Esophagus muscularis mucosa (tissue), 4 donors: Measurements from ENCODE around the gene CCRL2. TPM values are rescaled to one million over a fixed set of nuclear protein-coding genes. Genes with fewer than 3 reads are reported as not detected.

ENCODE experiments used
- DNase-seq: peaks from one replicate; pipeline ENCODE4 v3.0.0-alpha.2; 2017; ENCODE audit errors: extremely low spot score
- H3K27ac ChIP-seq, 4 donors: fragments of 200-600 bp; sonication (generic); replicated peaks in 1 of 4; 1 replicate in 3 of 4; 2 replicates in 1 of 4; pipeline ENCODE4 v1.5.1; 2016 to 2019; ENCODE audit warnings: mild to moderate bottlenecking in 1 of 4
- H3K27me3 ChIP-seq, 4 donors: fragments of 200-600 bp; sonication (generic); one replicate each; pipeline versions ENCODE4 v1.5.1 to v1.6.0; 2016 to 2019
- H3K36me3 ChIP-seq, 4 donors: fragments of 200-600 bp; sonication (generic); one replicate each; pipeline ENCODE4 v1.5.1; 2016 to 2019
- H3K4me1 ChIP-seq, 4 donors: fragments of 200-600 bp; sonication (generic); one replicate each; pipeline ENCODE4 v1.5.1; 2016 to 2019
- H3K4me3 ChIP-seq, 4 donors: fragments of 200-600 bp; sonication (generic); 1 replicate in 2 of 4; 2 replicates in 2 of 4; pipeline ENCODE4 v1.5.1; 2016 to 2019; ENCODE audit warnings: mild to moderate bottlenecking in 4 of 4, moderate library complexity in 1 of 4
- H3K9me3 ChIP-seq, 4 donors: fragments of 200-600 bp; sonication (generic); 1 replicate in 3 of 4; 2 replicates in 1 of 4; pipeline ENCODE4 v1.5.1; 2016 to 2019
- CTCF ChIP-seq, 3 experiments: fragments of 200-600 bp in 2 of 3; fragments of 450-650 bp in 1 of 3; sonication (generic) in 2 of 3; IDR thresholded peaks; one replicate each; pipeline ENCODE4 v1.5.1; 2017 to 2019; ENCODE audit warnings: antibody characterized with exemption in 3 of 3, mild to moderate bottlenecking in 2 of 3, moderate library complexity in 1 of 3
- EP300 ChIP-seq: sonication (generic); formaldehyde crosslinking; IDR thresholded peaks from one replicate; pipeline ENCODE4 v1.6.1; 2017; ENCODE audit warnings: antibody characterized with exemption
- POLR2A ChIP-seq: fragments of 450-650 bp; IDR thresholded peaks from one replicate; pipeline ENCODE4 v1.6.1; 2017; ENCODE audit warnings: antibody characterized with exemption, moderate library complexity, mild to moderate bottlenecking, low read depth
- POLR2AphosphoS5 ChIP-seq, 2 donors: sonication (generic); formaldehyde crosslinking; IDR thresholded peaks; one replicate each; pipeline ENCODE4 v1.6.1; 2017; ENCODE audit warnings: antibody characterized with exemption in 2 of 2
- WGBS: methylation state at CpG from one replicate; pipeline ENCODE4 v1.1.5; 2018; 5-methylcytosine and 5-hydroxymethylcytosine counted together
- intact Hi-C: fragments of 100-400 bp; cut with DNase I; formaldehyde crosslinking; loops from one replicate; pipeline ENCODE4 v1.15.1; 2023
- total RNA-seq, 4 donors: library from RNA; depleted of rRNA; stranded (reverse); fragments of >200 nt; gene quantifications; one replicate each; pipeline versions ENCODE4 v1.1.0 to v1.2.1, GENCODE V29; 2016

The CCRL2 gene, protein sequence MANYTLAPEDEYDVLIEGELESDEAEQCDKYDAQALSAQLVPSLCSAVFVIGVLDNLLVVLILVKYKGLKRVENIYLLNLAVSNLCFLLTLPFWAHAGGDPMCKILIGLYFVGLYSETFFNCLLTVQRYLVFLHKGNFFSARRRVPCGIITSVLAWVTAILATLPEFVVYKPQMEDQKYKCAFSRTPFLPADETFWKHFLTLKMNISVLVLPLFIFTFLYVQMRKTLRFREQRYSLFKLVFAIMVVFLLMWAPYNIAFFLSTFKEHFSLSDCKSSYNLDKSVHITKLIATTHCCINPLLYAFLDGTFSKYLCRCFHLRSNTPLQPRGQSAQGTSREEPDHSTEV
- 1 to 10 TPM; 1.1 to 3.0 (median 2.0) TPM for total RNA-seq

- 56% methylated on average over 17 of the region's 20 CpGs for WGBS
Measured at GRCh38 chr3:46406788-46407611, at the start of gene CCRL2, which contains the start of gene CCR5AS. CCRL2 (plus strand) TSS chr3:46407259; CDS start chr3:46408080, 821 bp downstream. CCR5AS (minus strand) TSS chr3:46407066.

DNA sequence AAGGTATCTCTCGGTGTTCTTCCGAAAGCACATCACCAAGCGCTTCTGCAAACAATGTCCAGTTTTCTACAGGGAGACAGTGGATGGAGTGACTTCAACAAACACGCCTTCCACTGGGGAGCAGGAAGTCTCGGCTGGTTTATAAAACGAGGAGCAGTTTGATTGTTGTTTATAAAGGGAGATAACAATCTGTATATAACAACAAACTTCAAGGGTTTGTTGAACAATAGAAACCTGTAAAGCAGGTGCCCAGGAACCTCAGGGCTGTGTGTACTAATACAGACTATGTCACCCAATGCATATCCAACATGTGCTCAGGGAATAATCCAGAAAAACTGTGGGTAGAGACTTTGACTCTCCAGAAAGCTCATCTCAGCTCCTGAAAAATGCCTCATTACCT is 48.6 kb upstream of the CCRL2 start:
- H3K4me3 ChIP-seq: no peak overlapping the region
- H3K27me3 ChIP-seq: peaks cover 0 to 14% (median 0%) of the 10 kb centered on the region in 4 donors
- H3K36me3 ChIP-seq: no peaks in the 10 kb centered on the region
- H3K4me1 ChIP-seq: peaks cover 0 to 16% (median 6%) of the 10 kb centered on the region in 4 donors
- H3K9me3 ChIP-seq: no peaks in the 10 kb centered on the region
- intact Hi-C loops: no loop called here
- 85% methylated on average over 6 of the region's 6 CpGs for WGBS
- TF ChIP-seq CTCF (IDR thresholded peaks at IDR 0.05) (no peak), POLR2AphosphoS5 (IDR thresholded peaks at IDR 0.05) (no peak), EP300 (no peak)
- no peak for DNase-seq
- no peak overlapping the region for H3K27ac ChIP-seq

More at GRCh38 chr3:46406788-46407611, at the start of gene CCRL2, which contains the start of gene CCR5AS:
- Histone ChIP-seq H3K4me1 (peaks cover 10 to 12% (median 11%) of the 10 kb centered on the region in 4 donors), H3K36me3 (no peaks in the 10 kb centered on the region), H3K27ac (peak within 1 kb of the TSS; percentile 54 to 71 (median 60)), H3K4me3 (peak within 1 kb of the TSS; percentile 29 to 50 (median 34)), H3K27me3 (peaks cover 0 to 17% (median 0%) of the 10 kb centered on the region in 4 donors), H3K9me3 (no peaks in the 10 kb centered on the region)
- DNase-seq: no peak
- no peak for TF ChIP-seq POLR2A
- TF ChIP-seq POLR2AphosphoS5 (IDR thresholded peaks at IDR 0.05): peak; percentile 49 to 68
- intact Hi-C loops: no loop called here

GRCh38 chr3:46359733-46360493 is 47.1 kb upstream of the CCRL2 start:
- H3K9me3 ChIP-seq: no peaks in the 10 kb centered on the region
- no peak for DNase-seq
- H3K36me3 ChIP-seq: no peaks in the 10 kb centered on the region
- H3K27ac ChIP-seq: peak overlapping the region in 3 of 4 donors; percentile 43 to 49 (median 46)
- H3K27me3 ChIP-seq: peaks cover 0 to 8% (median 0%) of the 10 kb centered on the region in 4 donors
- TF ChIP-seq EP300 (no peak), CTCF (IDR thresholded peaks at IDR 0.05) (no peak), POLR2A (no peak), POLR2AphosphoS5 (IDR thresholded peaks at IDR 0.05) (no peak)
- H3K4me1 ChIP-seq: peaks cover 0 to 16% (median 6%) of the 10 kb centered on the region in 4 donors
- 31% methylated on average over 11 of the region's 11 CpGs for WGBS
- no peak overlapping the region for H3K4me3 ChIP-seq
- intact Hi-C loops: no loop called here

DNA sequence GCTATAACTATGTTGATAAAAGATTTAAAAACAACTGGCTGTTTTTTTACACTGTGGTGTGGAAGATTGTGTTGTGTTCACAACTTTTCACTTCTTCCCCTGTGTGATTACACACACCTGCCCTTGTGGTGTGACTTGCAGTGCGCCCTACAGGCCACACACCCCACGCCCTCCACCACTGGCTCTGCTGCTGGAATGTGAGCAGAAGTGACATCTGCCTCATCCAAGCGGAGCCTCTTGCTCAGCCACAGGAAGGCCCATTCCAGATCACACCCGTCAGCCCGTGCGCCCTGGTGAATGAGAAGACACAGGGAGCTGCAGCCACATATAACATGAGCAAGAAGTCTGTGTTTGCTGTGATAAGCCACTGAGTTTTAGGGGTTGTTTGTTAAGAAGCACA is 46.2 kb upstream of the CCRL2 start:
- 75% methylated on average over 6 of the region's 6 CpGs for WGBS
- DNase-seq: no peak
- H3K4me1 ChIP-seq: peaks cover 0 to 16% (median 6%) of the 10 kb centered on the region in 4 donors
- H3K27ac ChIP-seq: no peak overlapping the region
- peaks cover 0 to 2% (median 0%) of the 10 kb centered on the region in 4 donors for H3K27me3 ChIP-seq
- no peak for TF ChIP-seq EP300
- no peak for TF ChIP-seq POLR2A
- no peak for TF ChIP-seq POLR2AphosphoS5 (IDR thresholded peaks at IDR 0.05)
- no peak for TF ChIP-seq CTCF (IDR thresholded peaks at IDR 0.05)
- no peaks in the 10 kb centered on the region for H3K36me3 ChIP-seq
- intact Hi-C loops: no loop called here
- H3K9me3 ChIP-seq: no peaks in the 10 kb centered on the region
- no peak overlapping the region for H3K4me3 ChIP-seq
